ENCODE measurements around the gene ERGIC1. TPM values are rescaled to one million over a fixed set of nuclear protein-coding genes. Genes with fewer than 3 reads are reported as not detected.
A peak's percentile ranks its signal among the peaks of the same experiment; 100 is the strongest.

Gene ERGIC1
- total RNA-seq, 2 donors from 2014 or later, result 140 to 169 TPM

DNA sequence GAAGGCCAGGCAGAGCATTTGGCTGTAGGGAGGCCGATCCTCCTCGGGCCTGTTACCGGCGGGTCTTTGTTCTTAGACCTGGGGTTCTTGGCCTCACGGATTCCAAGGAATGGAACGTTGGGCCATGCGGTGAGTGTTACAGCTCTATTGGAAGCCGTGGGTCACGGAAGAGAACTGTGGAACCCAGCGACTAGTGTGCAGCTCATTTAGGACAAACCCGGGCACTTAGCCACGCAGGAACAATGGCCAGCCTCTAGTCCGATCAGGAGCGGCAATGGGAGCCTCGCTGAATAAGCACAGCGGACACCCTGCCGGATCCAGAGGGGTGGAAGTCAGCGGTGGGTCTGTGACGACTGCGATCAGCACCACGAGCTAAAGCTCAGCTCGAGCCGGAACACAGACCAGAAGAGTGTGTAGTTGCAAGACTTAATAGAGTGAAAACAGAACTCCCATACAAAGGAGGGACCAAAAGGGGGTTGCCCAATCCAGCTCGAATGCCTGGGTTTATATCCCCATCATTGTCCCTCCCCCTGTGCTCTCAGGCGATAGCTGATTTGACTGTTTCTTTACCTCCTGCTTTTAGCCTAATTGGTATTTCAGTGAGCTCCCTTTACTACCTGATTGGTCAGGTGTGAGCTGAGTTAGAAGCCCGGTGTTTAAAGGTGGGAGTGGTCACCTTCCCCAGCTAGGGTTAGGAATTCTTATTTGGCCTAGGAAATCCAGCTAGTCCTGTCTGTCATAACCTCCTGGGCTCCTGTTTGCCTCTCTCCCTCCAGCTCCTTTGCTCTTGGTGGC lies 71.5 kb downstream of the ERGIC1 start:
- intact Hi-C loops (cut with DNase I), result loop anchor here (5.0 to 10.0 kb wide), 2 partner anchors 33 to 131 kb away; partner anchors contain the start of gene DUSP1 (in 2 of the 2)

DNA sequence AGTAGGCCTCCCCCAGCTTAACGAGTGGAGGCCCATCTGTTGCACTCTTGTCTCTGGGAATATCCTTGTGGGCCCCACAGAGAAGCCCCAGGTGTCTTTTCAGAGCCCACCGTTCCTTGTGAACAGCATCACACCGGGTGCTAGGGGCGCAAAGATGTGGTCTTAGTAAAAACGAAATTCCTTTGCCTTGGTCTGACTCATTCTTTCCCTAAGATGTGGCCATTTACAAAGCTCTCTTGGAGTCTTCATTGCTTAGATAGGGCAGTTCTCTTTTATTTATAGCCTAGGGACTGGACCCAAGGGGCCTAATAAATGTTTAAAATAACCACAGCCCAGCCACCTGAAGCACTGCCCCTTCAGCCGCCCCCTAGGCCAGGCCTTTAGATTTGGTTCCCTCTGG lies 72.4 kb downstream of the ERGIC1 start:
- DNase-seq (ENCODE audit: low spot score), result no peak
- intact Hi-C loops (cut with DNase I), result loop anchor here (5.0 to 10.0 kb wide), 2 partner anchors 34 to 132 kb away; partner anchors contain the start of gene DUSP1 (in 2 of the 2)

More for the DNA sequence above, 71.5 kb downstream of the ERGIC1 start:
- DNase-seq (ENCODE audit: low spot score), result no peak

DNA sequence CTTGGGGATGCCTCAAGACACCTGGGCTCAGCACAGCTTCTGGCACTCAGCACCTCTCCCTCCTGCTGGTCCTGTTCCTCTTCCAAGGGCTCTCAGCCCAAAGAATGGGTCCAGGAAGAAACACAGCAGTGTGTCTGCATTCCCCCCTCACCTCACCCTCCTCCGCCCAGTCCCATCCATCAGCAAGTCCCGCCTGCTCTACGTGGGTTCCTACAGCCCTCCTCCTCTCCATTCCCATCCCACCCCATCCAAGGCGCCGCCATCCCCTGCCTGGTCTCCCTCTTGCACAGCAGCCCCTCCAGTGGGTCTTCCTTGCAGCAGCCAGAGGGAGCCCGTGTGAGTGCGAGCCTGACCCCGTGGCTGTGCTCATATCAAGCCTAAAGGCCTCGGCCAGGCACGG lies 72.8 kb downstream of the ERGIC1 start:
- intact Hi-C loops (cut with DNase I), result loop anchor here (5.0 to 10.0 kb wide), 2 partner anchors 35 to 132 kb away; partner anchors contain the start of gene DUSP1 (in 2 of the 2)
- DNase-seq (ENCODE audit: low spot score), result no peak

DNA sequence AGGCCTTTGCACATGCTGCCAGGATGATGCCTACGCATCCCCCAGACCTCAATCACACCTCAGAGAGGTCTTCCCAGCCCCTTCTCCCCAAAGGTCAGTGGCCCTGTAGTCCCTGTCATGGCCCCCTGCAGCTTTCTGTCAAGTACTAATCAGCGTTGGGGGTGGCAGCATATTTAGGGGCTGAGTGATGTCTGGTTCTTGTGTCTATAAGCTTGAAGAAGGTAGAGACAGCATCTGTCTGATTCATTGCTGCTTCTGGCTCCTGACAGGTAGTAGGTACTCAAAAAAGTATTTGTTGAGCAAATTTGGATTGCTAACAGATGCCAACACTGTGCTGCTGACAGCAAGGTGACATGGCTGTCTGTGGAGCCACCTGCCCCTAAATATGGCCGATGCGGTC lies 73.6 kb downstream of the ERGIC1 start:
- intact Hi-C loops (cut with DNase I), result loop anchor here (5.0 to 10.0 kb wide), 2 partner anchors 35 to 133 kb away; partner anchors contain the start of gene DUSP1 (in 2 of the 2)
- no peak for DNase-seq (ENCODE audit: low spot score)

DNA sequence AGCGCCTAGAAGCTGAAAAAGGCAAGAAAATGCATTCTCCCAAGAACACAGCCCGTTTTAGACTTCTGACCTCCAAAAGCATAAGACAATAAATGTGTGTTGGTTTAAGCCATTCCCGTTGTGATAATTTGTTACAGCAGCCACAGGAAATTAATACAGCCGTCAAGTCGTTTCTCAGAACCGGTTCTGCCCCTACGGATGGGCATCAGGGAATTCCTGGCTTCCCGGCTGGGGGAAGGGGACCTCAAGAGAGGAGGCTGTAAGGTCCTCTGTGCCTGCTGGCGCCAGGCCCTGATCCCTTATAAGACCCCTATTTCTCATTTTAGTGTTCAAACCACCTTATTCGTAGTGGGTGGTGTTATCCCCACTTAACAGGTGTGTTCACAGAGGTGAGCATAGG lies 74.6 kb downstream of the ERGIC1 start:
- intact Hi-C loops (cut with DNase I), result loop anchor here (5.0 to 10.0 kb wide), 2 partner anchors 36 to 134 kb away; partner anchors contain the start of gene DUSP1 (in 2 of the 2)
- DNase-seq (ENCODE audit: low spot score), result no peak

DNA sequence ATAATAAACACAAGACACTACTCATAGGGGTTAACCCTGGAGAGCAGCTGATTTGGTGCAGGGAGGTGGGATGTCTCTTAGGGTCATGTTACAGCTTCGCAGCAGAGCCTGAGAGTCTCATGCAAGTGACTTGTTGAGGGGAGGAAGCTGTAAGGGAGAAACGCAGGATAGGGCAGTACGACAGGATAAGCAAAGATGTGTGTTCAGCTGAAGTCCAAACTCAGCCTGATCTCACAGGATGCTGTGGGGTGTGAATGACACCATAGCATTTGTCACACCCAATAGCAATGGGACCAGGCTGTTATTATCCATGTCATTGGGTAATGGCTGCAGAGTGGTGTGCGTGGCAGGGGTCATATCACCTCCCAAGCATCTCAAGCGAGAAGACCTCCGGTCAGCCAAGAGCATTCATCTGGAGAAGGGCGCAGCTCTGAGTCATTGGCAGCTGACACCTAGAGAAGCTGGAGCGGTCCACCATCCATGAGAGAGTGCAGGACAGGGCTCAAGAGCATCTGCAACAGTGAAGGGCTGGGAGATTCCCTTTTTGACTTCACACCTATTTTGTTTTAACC lies 76.0 kb downstream of the ERGIC1 start:
- intact Hi-C loops (cut with DNase I), result loop anchor here (5.0 to 10.0 kb wide), 2 partner anchors 38 to 135 kb away; partner anchors contain the start of gene DUSP1 (in 2 of the 2)
- DNase-seq (ENCODE audit: low spot score), result no peak

DNA sequence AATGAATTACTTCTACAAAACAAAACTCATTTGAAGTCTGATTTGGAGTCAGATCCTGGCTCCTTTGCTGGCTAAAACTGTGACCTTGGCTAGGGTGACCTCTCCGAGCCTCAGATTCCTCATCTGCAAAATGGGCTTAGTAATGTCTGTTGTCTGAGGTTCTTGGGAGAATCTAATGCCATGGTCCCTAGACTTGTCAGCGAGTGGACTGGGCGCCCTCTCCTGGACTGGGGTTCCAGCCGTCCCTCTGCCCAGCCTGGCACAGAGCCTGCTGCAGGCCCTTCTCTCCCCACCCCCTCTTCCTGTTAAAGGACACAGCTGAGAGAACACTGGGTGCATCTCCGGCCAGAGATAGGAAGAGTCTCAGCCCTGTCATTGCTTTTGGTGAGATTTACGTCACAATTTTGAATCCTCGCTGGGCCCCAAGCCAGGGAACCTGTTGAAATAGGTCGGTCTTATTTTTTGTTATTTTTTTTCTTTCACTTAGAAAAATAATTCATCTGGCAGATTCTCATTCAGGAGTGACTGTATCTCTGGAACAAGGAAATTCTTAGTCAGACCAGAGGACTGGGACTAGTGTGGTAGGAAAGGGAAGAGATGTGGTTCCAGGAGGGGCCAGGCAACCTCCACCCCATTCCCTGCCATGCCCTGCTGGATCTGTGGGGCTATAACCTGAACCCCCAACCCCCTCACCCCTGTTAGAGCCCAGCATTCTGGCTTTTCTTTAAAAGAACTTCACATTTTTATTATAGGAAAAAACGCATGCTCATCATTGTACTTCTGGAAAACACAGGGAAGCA lies 77.0 kb downstream of the ERGIC1 start:
- peak; percentile 92 for DNase-seq (ENCODE audit: low spot score)
- intact Hi-C loops (cut with DNase I), result no loop called here

DNA sequence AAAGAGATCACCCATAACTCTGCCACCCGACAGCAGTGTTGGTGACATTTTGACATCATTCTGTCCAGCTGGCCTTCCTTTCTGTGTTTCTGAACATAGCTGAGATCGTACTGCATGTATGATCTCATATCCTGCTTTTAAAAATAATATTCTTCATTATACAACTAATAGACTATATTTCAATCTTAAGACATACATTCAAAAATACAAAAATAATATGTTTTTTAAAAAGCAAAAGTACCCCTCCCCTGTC lies 77.5 kb downstream of the ERGIC1 start:
- no peak for DNase-seq (ENCODE audit: low spot score)
- intact Hi-C loops (cut with DNase I), result no loop called here

- no peak for DNase-seq (ENCODE audit: low spot score)
These were observed 77.9 kb downstream of the ERGIC1 start for GRCh38 chr5:172911976-172912375.

GRCh38 chr5:172913117-172913850 lies 79.2 kb downstream of the ERGIC1 start:
- intact Hi-C loops (cut with DNase I), result no loop called here
- no peak for DNase-seq (ENCODE audit: low spot score)

More at GRCh38 chr5:172911976-172912375, 77.9 kb downstream of the ERGIC1 start:
- intact Hi-C loops (cut with DNase I), result loop anchor here in 1 of 2 donors (1.0 kb wide), 1 partner anchor 15 kb away; no protein-coding TSS in a partner anchor

DNA sequence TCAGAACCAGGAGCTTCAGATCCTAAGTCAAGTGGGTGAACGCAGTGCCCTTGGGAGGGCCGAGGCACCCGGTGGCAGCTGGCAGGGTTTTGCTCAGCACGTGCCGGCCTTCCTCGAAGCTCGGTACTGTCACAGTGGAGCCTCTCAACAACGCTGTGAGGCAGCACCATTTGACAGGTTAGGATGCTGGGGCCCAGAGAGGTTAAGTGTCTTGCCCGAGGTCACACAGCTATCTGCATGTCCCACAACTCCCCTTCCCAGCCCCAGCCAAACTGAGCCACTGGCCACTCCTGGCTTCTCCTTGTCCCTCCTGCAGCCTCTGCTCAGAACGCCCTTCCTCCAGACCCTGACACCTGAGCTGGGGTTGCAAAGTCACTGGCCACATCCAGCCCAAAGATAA lies 81.5 kb downstream of the ERGIC1 start:
- DNase-seq (ENCODE audit: low spot score), result no peak
- intact Hi-C loops (cut with DNase I), result no loop called here

GRCh38 chr5:172918421-172919371 lies 84.6 kb downstream of the ERGIC1 start:
- intact Hi-C loops (cut with DNase I), result no loop called here
- no peak for DNase-seq (ENCODE audit: low spot score)

GRCh38 chr5:172919525-172920446 lies 85.7 kb downstream of the ERGIC1 start:
- intact Hi-C loops (cut with DNase I), result loop anchor here in 1 of 2 donors (5.0 kb wide), 1 partner anchor 1012 kb away; no protein-coding TSS in a partner anchor
- no peak for DNase-seq (ENCODE audit: low spot score)

- DNase-seq (ENCODE audit: low spot score), result no peak
- intact Hi-C loops (cut with DNase I), result loop anchor here in 1 of 2 donors (5.0 kb wide), 1 partner anchor 1013 kb away; no protein-coding TSS in a partner anchor
These were observed 86.4 kb downstream of the ERGIC1 start for GRCh38 chr5:172920447-172920849.

- intact Hi-C loops (cut with DNase I), result loop anchor here in 1 of 2 donors (5.0 kb wide), 1 partner anchor 1014 kb away; no protein-coding TSS in a partner anchor
- DNase-seq (ENCODE audit: low spot score), result no peak
These were observed 86.9 kb downstream of the ERGIC1 start for GRCh38 chr5:172920995-172921394.

GRCh38 chr5:172921906-172922305 lies 87.9 kb downstream of the ERGIC1 start:
- intact Hi-C loops (cut with DNase I), result loop anchor here in 1 of 2 donors (5.0 kb wide), 1 partner anchor 1015 kb away; no protein-coding TSS in a partner anchor

More at GRCh38 chr5:172921906-172922305, 87.9 kb downstream of the ERGIC1 start:
- no peak for DNase-seq (ENCODE audit: low spot score)
